WTC11 (cell line): ENCODE data around the gene EIF4B. TPM values are rescaled to one million over a fixed set of nuclear protein-coding genes. Genes with fewer than 3 reads are reported as not detected.
"Not testable (repeated sequence)": the region's sequence is repeated elsewhere in the genome, so short reads cannot be mapped to it uniquely, and the experiment has no call there.

ENCODE experiments used
- ATAC-seq: fragments of 200-7000 bp; cut with Tn5 transposase; 2 replicates; pipeline ENCODE4 v1.10.0; 2021; ENCODE audit warnings: mild to moderate bottlenecking, moderate library complexity
- CTCF ChIA-PET: fragments of 300-600 bp; sonication (Branson Sonifier 250); formaldehyde crosslinking; loops from one replicate; lab custom pipeline; 2021; ENCODE audit warnings: antibody characterized with exemption; lab: Charles Lee
- POLR2A ChIA-PET: fragments of 350-600 bp; sonication (Branson Sonifier 250); formaldehyde crosslinking; loops from one replicate; lab custom pipeline; 2021; ENCODE audit warnings: antibody characterized with exemption; lab: Charles Lee
- DNase-seq: peaks from one replicate; pipeline ENCODE4 v3.0.0; 2021; ENCODE audit warnings: low spot score
- H3K27ac Mint-ChIP-seq: 2 replicates; pipeline ENCODE4 v1.8.0; 2021; ENCODE audit warnings: mixed read lengths
- H3K27me3 Mint-ChIP-seq: 2 replicates; pipeline ENCODE4 v1.8.0; 2021; ENCODE audit warnings: low read depth, mild to moderate bottlenecking, moderate library complexity, mixed read lengths
- H3K36me3 Mint-ChIP-seq: 2 replicates; pipeline ENCODE4 v1.8.0; 2021; ENCODE audit warnings: mixed read lengths
- H3K4me1 Mint-ChIP-seq: 2 replicates; pipeline ENCODE4 v1.8.0; 2022; ENCODE audit warnings: mixed read lengths
- H3K4me3 Mint-ChIP-seq: 2 replicates; pipeline ENCODE4 v1.8.0; 2021; ENCODE audit warnings: mild to moderate bottlenecking, moderate library complexity, mixed read lengths
- H3K9me3 Mint-ChIP-seq: 2 replicates; pipeline ENCODE4 v1.8.0; 2021; ENCODE audit warnings: mixed read lengths
- AFF4 ChIP-seq: sonication (generic); formaldehyde crosslinking; IDR thresholded peaks from 2 replicates; pipeline ENCODE4 v1.8.1; 2023; ENCODE audit warnings: mild to moderate bottlenecking, missing genetic modification reagents, borderline replicate concordance
- AR ChIP-seq: fragments of 250-450 bp; sonication (Bioruptor Pico); IDR thresholded peaks from 2 replicates; pipeline ENCODE4 v1.9.0; 2021; ENCODE audit warnings: mild to moderate bottlenecking
- E2F5 ChIP-seq: sonication (generic); formaldehyde crosslinking; IDR thresholded peaks from 2 replicates; pipeline ENCODE4 v1.8.1; 2022; ENCODE audit warnings: mild to moderate bottlenecking, moderate library complexity, missing genetic modification reagents
- FOXJ3 ChIP-seq: sonication (generic); formaldehyde crosslinking; IDR thresholded peaks from 2 replicates; pipeline ENCODE4 v1.9.0; 2021; ENCODE audit warnings: missing genetic modification reagents, mild to moderate bottlenecking, borderline replicate concordance
- HMGXB4 ChIP-seq: sonication (generic); formaldehyde crosslinking; IDR thresholded peaks from 2 replicates; pipeline ENCODE4 v1.8.1; 2023; ENCODE audit warnings: mild to moderate bottlenecking, moderate library complexity, missing genetic modification reagents
- MXD4 ChIP-seq: fragments of 250-450 bp; sonication (Bioruptor Pico); IDR thresholded peaks from 2 replicates; pipeline ENCODE4 v1.8.0; 2021; ENCODE audit warnings: mild to moderate bottlenecking, moderate library complexity, borderline replicate concordance
- NR1H2 ChIP-seq: sonication (generic); formaldehyde crosslinking; IDR thresholded peaks from 2 replicates; pipeline ENCODE4 v1.9.0; 2021; ENCODE audit warnings: mild to moderate bottlenecking, moderate library complexity, missing genetic modification reagents
- NR3C1 ChIP-seq: sonication (generic); formaldehyde crosslinking; conservative IDR thresholded peaks from 2 replicates; pipeline ENCODE4 v1.8.1; 2023; ENCODE audit warnings: low read depth, mild to moderate bottlenecking, missing genetic modification reagents
- ZNF138 ChIP-seq: sonication (generic); formaldehyde crosslinking; conservative IDR thresholded peaks from 2 replicates; pipeline ENCODE4 v1.8.1; 2022; ENCODE audit warnings: mild to moderate bottlenecking, moderate library complexity, missing genetic modification reagents
- ZNF219 ChIP-seq: sonication (generic); formaldehyde crosslinking; IDR thresholded peaks from 2 replicates; pipeline ENCODE4 v1.8.0; 2023; ENCODE audit warnings: missing genetic modification reagents, mild to moderate bottlenecking, borderline replicate concordance
- ZNF263 ChIP-seq: sonication (generic); formaldehyde crosslinking; IDR thresholded peaks from 2 replicates; pipeline ENCODE4 v1.8.1; 2022; ENCODE audit warnings: low read depth, mild to moderate bottlenecking, moderate library complexity, missing genetic modification reagents
- ZNF416 ChIP-seq: fragments of 250-450 bp; sonication (Bioruptor Pico); IDR thresholded peaks from 2 replicates; pipeline ENCODE4 v1.9.0; 2021; ENCODE audit warnings: mild to moderate bottlenecking, inconsistent platforms
- ZSCAN18 ChIP-seq: fragments of 250-450 bp; sonication (Bioruptor Pico); IDR thresholded peaks from 2 replicates; pipeline ENCODE4 v2.1.2; 2022; ENCODE audit warnings: mild to moderate bottlenecking, moderate library complexity
- total RNA-seq: library from RNA; stranded (reverse); gene quantifications from 3 replicates; pipeline ENCODE4 v1.2.3, GENCODE V29; 2021

The EIF4B gene
- total RNA-seq, 1 experiment from 2014 or later = 730 TPM

GRCh38 chr12:53006810-53007309, 604 bp downstream of the EIF4B start (continued):
- no peak for TF ChIP-seq ZSCAN18 (CRISPR knock-in tag)
- TF ChIP-seq AFF4 (CRISPR knock-in tag) = no peak
- no peak for TF ChIP-seq NR3C1 (CRISPR knock-in tag)
- peak; percentile 73; the same call in 1 of the 2 replicates for TF ChIP-seq AR

- ChIA-PET CTCF (interaction anchor here (0.6 to 2.5 kb wide), 6 partner anchors 27 to 887 kb away, joined by 3 to 26 read pairs (median 3); partner anchors contain the start of gene TARBP2), POLR2A (interaction anchor here (0.5 to 1.9 kb wide), 7 partner anchors 26 to 317 kb away, joined by 3 to 10 read pairs (median 4); no protein-coding TSS in a partner anchor)
- DNase-seq = no peak
- Mint-ChIP-seq H3K4me3 (peak overlapping the region; percentile 99), H3K27ac (peak overlapping the region; percentile 100), H3K4me1 (peaks cover 57% of the 10 kb centered on the region), H3K9me3 (no peaks in the 10 kb centered on the region), H3K27me3 (no peaks in the 10 kb centered on the region), H3K36me3 (peaks cover 49% of the 10 kb centered on the region)
- no peak for TF ChIP-seq NR1H2 (CRISPR knock-in tag)
- no peak for TF ChIP-seq ZNF138 (CRISPR knock-in tag)
- no peak for TF ChIP-seq AFF4 (CRISPR knock-in tag)
- no peak for TF ChIP-seq E2F5
- TF ChIP-seq HMGXB4 (CRISPR knock-in tag) = no peak
- no peak for TF ChIP-seq NR3C1 (CRISPR knock-in tag)
- no peak for TF ChIP-seq FOXJ3
- no peak for TF ChIP-seq ZNF416 (CRISPR knock-in tag)
- no peak for TF ChIP-seq ZNF263 (CRISPR knock-in tag)
- TF ChIP-seq ZNF219 = no peak
- no peak for TF ChIP-seq MXD4 (CRISPR knock-in tag)
- no peak for ATAC-seq
Observed at GRCh38 chr12:53007343-53007742, 1.1 kb downstream of the EIF4B start.

- DNase-seq, H3K27me3 Mint-ChIP-seq, ATAC-seq, POLR2A ChIA-PET, H3K9me3 Mint-ChIP-seq, CTCF ChIA-PET: not testable (repeated sequence)
- peak overlapping the region; percentile 99 for H3K4me3 Mint-ChIP-seq
- peaks cover 57% of the 10 kb centered on the region for H3K4me1 Mint-ChIP-seq
- peaks cover 57% of the 10 kb centered on the region for H3K36me3 Mint-ChIP-seq
- peak overlapping the region; percentile 96 for H3K27ac Mint-ChIP-seq
Observed at GRCh38 chr12:53008760-53009159, 2.5 kb downstream of the EIF4B start.
